GM21786 (cell line): ENCODE results near the gene RTBDN.
"Not testable (repeated sequence)": the region's sequence is repeated elsewhere in the genome, so short reads cannot be mapped to it uniquely, and the experiment has no call there.

Source experiments
- ATAC-seq: cut with Tn5 transposase; IDR thresholded peaks from one replicate; pipeline ENCODE4 v1.9.1; 2021; ENCODE audit not compliant: unreplicated experiment

RTBDN gene

GRCh38 chr19:12858041-12858928, 23.9 kb upstream of the RTBDN start:
- ATAC-seq = no peak

- no peak for ATAC-seq
Measured at GRCh38 chr19:12856653-12857052, 22.3 kb upstream of the RTBDN start.

GRCh38 chr19:12847159-12848139, 13.1 kb upstream of the RTBDN start:
- ATAC-seq = no peak

GRCh38 chr19:12846613-12847012, 12.2 kb upstream of the RTBDN start:
- not testable (repeated sequence) for ATAC-seq

GRCh38 chr19:12843999-12844732, 9.8 kb upstream of the RTBDN start:
- ATAC-seq = no peak

- no peak for ATAC-seq
Measured at GRCh38 chr19:12843328-12843727, 8.9 kb upstream of the RTBDN start.

- ATAC-seq = no peak
Measured at GRCh38 chr19:12842511-12842910, 8.1 kb upstream of the RTBDN start.

- ATAC-seq = no peak
Measured at GRCh38 chr19:12841094-12841493, 6.7 kb upstream of the RTBDN start.

GRCh38 chr19:12840091-12841079, 6.0 kb upstream of the RTBDN start:
- no peak for ATAC-seq

GRCh38 chr19:12838886-12839756, 4.7 kb upstream of the RTBDN start:
- ATAC-seq = no peak

- ATAC-seq = no peak
Measured at GRCh38 chr19:12838182-12838885, 4.0 kb upstream of the RTBDN start, which contains the start of gene MAST1. Gene MAST1, plus strand, starts transcription at chr19:12838515. Its CDS starts 58 bp downstream, at chr19:12838573.

- ATAC-seq = no peak
Measured at GRCh38 chr19:12837225-12837624, 2.8 kb upstream of the RTBDN start.

- ATAC-seq = no peak
Measured at GRCh38 chr19:12836529-12836863, 2.1 kb upstream of the RTBDN start.

- ATAC-seq = no peak
Measured at GRCh38 chr19:12834976-12835757, 788 bp upstream of the RTBDN start.

GRCh38 chr19:12833738-12834565, 427 bp downstream of the RTBDN start:
- no peak for ATAC-seq

GRCh38 chr19:12833418-12833737, 1.0 kb downstream of the RTBDN start:
- no peak for ATAC-seq

- ATAC-seq = no peak
Measured at GRCh38 chr19:12828494-12828893, 5.9 kb downstream of the RTBDN start.
